C4-2B (cell line): ENCODE results near the gene ZEB2.

Experiments
- ZFX ChIP-seq: fragments of 450-650 bp; IDR thresholded peaks from 2 replicates; pipeline ENCODE4 v1.6.1; 2017
- TF ChIP-seq, protein P1 (sequence below): fragments of 450-650 bp; conservative IDR thresholded peaks from 2 replicates; pipeline ENCODE4 v1.5.1; 2017; ENCODE audit warnings: mild to moderate bottlenecking

DNA sequence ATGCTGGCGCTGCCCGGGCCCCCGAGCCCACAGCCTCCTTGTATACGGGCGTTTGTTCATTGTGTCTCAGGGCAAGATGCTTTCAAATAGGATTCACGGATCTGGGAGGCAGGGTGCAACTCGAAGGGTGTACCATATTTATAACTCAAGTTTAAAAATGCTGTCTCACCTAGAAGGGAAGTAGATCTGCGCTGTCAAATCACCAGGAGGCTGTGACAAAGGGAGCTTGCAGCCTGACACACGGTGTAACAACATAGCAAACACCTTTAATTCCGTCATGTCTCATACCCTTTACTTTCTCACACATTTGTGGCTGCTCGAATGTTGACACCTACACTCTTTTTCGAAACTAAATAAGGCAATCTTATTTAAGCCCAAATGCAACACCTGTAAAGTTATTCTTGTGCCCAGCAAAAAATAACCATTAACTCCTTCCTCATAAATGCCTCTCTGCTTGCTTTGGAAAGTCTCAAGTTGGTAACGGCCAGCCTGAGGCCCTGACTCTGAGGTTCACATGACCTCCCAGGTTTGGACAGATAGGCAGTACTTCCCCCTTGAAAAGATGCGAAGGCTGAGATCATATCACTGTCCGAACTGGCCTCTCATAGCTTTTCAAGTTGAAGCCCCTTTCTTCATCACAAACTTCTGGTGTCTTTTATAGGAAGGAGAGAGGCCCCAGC is 11.6 kb downstream of the ZEB2 start:
- TF ChIP-seq, protein P1, sequence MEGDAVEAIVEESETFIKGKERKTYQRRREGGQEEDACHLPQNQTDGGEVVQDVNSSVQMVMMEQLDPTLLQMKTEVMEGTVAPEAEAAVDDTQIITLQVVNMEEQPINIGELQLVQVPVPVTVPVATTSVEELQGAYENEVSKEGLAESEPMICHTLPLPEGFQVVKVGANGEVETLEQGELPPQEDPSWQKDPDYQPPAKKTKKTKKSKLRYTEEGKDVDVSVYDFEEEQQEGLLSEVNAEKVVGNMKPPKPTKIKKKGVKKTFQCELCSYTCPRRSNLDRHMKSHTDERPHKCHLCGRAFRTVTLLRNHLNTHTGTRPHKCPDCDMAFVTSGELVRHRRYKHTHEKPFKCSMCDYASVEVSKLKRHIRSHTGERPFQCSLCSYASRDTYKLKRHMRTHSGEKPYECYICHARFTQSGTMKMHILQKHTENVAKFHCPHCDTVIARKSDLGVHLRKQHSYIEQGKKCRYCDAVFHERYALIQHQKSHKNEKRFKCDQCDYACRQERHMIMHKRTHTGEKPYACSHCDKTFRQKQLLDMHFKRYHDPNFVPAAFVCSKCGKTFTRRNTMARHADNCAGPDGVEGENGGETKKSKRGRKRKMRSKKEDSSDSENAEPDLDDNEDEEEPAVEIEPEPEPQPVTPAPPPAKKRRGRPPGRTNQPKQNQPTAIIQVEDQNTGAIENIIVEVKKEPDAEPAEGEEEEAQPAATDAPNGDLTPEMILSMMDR = no peak
- TF ChIP-seq ZFX = no peak
